Upper lobe of left lung (tissue), 4 donors: ENCODE results near the gene RMND5A.

Experiments
- CTCF ChIP-seq, 6 experiments: fragments of 450-650 bp in 4 of 6; fragments of 200-600 bp in 2 of 6; sonication (generic) in 2 of 6; IDR thresholded peaks; one replicate each; pipeline ENCODE4 v1.5.1; 2016 to 2019; ENCODE audit warnings: antibody characterized with exemption in 6 of 6
- EP300 ChIP-seq, 4 donors: sonication (generic); formaldehyde crosslinking; IDR thresholded peaks; one replicate each; pipeline ENCODE4 v1.5.1; 2017; ENCODE audit warnings: antibody characterized with exemption in 4 of 4, control low read depth in 2 of 4
- POLR2A ChIP-seq, 4 donors: fragments of 450-650 bp; IDR thresholded peaks; one replicate each; pipeline ENCODE4 v1.5.1; 2016 to 2017; ENCODE audit warnings: antibody characterized with exemption in 4 of 4, mild to moderate bottlenecking in 2 of 4
- POLR2AphosphoS5 ChIP-seq, 2 donors: sonication (generic); formaldehyde crosslinking; IDR thresholded peaks; one replicate each; pipeline ENCODE4 v1.5.1; 2017; ENCODE audit warnings: antibody characterized with exemption in 2 of 2

GRCh38 chr2:86809481-86810121 lies 89.5 kb downstream of the RMND5A start:
- TF ChIP-seq CTCF (IDR thresholded peaks at IDR 0.05) (no peak), POLR2A (IDR thresholded peaks at IDR 0.05) (no peak), EP300 (IDR thresholded peaks at IDR 0.05) (no peak), POLR2AphosphoS5 (IDR thresholded peaks at IDR 0.05) (no peak)
